Measurements from ENCODE around the gene NPEPL1.
"Not testable (repeated sequence)": the region's sequence is repeated elsewhere in the genome, so short reads cannot be mapped to it uniquely, and the experiment has no call there.

The NPEPL1 gene, protein sequence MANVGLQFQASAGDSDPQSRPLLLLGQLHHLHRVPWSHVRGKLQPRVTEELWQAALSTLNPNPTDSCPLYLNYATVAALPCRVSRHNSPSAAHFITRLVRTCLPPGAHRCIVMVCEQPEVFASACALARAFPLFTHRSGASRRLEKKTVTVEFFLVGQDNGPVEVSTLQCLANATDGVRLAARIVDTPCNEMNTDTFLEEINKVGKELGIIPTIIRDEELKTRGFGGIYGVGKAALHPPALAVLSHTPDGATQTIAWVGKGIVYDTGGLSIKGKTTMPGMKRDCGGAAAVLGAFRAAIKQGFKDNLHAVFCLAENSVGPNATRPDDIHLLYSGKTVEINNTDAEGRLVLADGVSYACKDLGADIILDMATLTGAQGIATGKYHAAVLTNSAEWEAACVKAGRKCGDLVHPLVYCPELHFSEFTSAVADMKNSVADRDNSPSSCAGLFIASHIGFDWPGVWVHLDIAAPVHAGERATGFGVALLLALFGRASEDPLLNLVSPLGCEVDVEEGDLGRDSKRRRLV

DNA sequence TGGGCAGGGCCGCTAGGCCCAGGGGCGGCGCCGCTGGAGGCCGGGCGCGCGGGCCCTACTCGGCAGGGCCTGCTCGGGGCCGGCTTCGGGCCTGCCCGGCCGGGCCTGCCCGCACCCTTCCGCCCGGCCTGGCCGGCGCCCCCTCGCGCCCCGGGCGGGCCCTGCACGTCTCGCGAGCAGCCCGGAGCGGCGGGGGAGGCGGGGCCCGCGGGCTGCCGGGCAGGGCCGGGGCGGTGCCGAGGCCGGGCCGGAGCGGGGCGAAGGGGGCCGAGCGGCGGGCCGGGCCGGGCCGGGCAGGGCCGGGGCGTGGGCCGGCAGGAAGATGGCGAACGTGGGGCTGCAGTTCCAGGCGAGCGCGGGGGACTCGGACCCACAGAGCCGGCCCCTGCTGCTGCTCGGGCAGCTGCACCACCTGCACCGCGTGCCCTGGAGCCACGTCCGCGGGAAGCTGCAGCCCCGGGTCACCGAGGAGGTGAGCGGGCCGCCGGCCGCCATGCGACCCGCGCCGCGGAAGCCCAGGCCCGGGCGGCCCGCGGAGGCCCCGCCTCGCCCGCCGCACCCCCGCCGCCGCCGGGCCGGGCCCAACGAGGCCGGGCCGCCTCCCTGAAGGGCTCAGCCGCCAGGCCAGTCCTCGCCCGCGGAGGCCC lies at the start of gene NPEPL1:
TSS of gene NPEPL1 (plus strand) at position 222 of the 647 bp plus-strand sequence. CDS start at position 323, 101 bp downstream.
- peak; percentile 80 for DNase-seq

- DNase-seq: not testable (repeated sequence)
Measured at GRCh38 chr20:58642896-58643295, 49.7 kb upstream of the NPEPL1 start.

GRCh38 chr20:58645412-58645968 lies 47.1 kb upstream of the NPEPL1 start:
- peak; percentile 26 for DNase-seq

DNA sequence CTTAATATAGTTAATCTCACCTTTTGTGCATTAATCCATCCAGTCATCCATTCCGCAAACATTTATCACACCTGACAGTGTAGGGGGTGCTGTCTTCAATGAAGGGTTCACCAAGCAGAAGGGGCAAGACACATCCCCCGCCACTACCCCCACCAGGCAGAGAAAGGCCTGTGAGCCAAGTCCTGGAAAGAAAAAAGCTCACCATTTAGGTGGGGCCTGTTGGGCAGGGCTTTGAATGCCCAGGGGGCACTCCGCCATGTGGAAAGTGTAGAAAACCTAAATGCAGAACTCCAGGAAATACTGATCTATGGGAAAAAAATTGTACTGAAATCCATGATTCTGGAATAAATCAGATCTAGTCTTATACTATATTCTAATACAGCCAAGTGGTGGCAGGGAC lies 46.3 kb upstream of the NPEPL1 start:
- no peak for DNase-seq

- DNase-seq: no peak
Measured at GRCh38 chr20:58646703-58647102, 45.9 kb upstream of the NPEPL1 start.

DNA sequence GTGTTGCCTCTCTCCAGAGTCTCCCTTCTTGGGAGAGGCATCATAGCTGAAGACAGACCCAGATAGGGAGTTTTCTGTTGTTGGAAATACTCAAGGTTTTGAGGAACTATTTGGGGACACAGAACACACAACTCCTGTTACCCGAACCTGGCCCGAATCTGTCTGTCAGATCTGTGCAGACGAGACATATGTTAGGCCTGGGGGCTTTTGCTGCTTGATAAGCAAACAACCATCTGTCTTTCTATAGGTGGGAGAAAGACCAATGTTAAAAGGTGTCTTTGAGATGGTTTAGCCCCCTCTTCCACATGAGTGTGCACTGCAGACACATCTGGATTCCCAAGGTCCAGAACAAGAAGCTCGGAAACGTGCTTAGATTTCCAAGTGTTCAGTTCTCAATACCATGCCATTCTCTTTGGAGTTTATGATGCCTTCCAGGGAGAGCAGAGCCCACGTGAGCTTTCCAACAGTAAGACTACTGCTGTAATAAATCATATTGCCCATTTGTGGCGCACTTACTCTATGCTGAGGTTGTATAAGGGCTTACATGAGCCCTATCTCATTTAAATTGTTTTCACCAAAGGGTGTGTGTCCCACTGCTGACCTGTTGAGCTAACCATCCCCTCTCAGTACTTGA lies 45.3 kb upstream of the NPEPL1 start:
- DNase-seq: no peak

GRCh38 chr20:58647796-58648501 lies 44.7 kb upstream of the NPEPL1 start:
- peak; percentile 71 for DNase-seq

GRCh38 chr20:58648502-58648825 lies 44.1 kb upstream of the NPEPL1 start:
- DNase-seq: not testable (repeated sequence)

DNA sequence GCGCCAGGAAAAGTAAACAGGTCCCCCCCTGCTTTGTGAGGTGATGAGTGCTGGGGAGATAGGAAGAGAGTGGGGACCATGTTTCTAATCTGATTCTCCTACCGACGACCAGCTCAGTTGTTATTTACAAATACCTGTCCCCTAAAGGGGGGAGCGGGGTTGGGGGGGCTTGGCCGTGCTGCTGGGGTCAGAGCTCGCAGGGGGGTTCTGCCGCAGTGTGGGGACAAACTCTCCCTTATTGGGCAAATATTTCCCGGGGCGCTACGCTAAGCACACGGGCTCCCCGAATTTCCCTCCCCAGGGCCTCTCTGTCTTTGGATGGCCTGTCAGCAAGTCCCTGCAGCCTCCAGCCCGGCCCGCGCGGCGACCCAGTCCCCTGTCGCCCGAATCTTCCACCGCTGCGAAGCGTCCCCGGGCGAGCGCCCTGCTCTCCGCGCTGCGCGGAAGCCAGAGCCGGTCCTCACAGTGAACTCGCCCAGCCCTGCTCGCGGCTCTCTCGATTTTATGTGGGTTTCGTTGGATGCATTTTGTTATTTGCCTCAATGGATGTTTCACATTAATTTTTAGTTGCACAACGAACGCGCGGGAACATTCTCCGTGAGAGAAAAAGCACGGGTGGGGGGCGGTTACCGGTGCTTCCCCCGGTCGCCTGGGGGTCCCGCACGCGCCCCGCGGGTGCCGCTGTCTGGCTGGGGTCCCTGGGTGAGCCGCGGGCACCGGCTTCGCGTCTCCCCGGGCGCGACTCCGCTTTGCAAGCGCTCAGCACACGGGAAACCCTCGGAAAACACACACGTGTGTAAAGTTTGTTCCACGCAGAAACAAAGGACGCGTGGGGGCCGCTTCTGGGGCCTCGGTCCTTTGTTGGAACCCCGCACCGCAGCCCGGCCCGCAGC lies 43.1 kb upstream of the NPEPL1 start:
- DNase-seq: peak; percentile 14

DNA sequence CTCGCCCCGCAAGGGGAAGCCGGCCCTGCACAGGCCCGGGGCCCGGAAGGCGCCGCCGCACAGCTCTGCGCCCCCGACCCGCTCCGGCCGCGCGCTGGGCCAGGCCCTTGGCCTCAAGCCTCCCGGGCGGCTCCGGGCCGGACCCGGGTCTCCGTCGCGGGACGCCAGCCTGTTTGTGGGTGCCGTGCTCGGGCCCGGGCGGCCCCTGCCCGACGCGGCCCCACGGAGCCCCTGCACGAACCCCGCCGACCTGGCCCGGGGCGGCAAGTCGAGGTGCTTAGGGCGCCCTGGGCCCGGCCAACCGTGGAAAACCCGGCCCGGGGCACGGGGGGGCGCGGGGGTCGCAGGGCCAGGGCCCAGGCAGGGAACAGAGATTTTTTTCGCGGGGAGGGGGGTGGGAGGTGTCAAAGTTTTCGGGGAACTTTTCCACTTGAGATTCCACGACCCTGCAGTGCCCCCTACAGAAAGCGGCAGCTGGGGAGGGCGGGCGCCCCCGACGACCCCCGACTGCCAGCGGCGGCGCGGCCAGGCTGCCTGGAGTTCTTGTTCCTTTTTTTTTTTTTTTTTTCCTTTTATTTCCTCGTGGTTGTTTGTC lies 42.3 kb upstream of the NPEPL1 start:
- peak; percentile 34 for DNase-seq

DNA sequence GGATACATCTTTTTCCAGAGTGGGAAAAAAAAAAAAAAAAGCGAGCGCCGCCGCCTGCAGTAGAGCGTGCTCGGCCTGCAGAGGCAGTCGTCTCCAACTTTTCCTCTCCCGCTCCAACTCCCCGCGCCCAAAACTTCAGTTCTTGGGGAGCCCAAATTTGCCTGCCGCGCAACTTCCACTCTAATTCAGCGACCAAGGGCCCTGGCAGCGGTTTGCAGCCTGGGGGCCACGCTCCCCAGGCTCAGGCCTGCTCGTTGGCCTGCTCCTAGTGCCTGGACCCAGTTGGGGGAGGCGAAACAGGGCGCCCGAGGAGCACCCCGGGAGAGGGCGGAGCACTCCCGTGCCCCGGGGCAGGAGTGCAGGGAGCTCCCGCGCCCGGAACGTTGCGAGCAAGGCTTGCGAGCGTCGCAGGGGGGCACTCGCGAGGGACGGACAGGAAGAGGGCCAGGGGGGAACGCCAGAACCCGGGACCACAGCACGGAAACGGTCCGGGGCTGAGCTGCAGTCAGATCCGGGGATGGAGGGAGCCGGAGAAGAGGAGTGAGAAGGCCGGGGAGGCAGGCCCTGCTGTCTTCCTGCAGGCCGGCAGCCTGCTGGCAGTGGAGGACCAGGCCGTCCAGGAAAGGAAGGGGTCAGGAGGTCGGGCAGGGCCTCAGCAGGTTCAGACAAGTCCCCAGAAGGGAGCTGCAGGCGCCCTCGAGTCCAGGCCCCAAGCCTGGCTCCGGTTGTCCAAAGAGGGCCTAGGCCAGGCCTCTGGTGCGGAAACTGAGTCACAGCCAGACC lies 41.6 kb upstream of the NPEPL1 start, which contains the start of gene STX16:
TSS of gene STX16 (plus strand) at position 508 of the 783 bp plus-strand sequence. CDS start 724 bp downstream, outside the sequence.
- DNase-seq: peak; percentile 96

GRCh38 chr20:58651559-58651945 lies 41.0 kb upstream of the NPEPL1 start:
- no peak for DNase-seq

GRCh38 chr20:58651946-58652605 lies 40.5 kb upstream of the NPEPL1 start:
- DNase-seq: peak; percentile 84

GRCh38 chr20:58652606-58653294 lies 39.9 kb upstream of the NPEPL1 start:
- DNase-seq: peak; percentile 35

DNA sequence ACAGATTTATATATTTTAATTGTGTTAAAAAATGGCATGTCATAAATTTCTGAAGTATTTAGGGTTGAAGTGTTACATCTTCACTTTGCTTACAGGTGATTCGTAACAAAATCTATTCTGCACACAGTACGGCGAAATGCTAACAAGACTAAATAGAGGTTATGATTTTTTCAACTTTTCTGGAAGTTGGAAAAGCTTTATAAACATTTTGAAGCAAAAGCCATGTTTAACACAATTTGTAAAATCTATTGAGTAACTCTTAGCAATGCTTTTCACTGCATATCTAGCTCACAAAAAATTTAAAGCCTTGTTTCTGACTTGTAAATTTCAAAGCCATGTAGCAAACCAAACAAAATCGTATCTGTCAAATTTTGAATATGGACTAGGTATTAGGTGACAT lies 38.3 kb upstream of the NPEPL1 start:
- DNase-seq: no peak

GRCh38 chr20:58655328-58656107 lies 37.1 kb upstream of the NPEPL1 start:
- DNase-seq: no peak

DNA sequence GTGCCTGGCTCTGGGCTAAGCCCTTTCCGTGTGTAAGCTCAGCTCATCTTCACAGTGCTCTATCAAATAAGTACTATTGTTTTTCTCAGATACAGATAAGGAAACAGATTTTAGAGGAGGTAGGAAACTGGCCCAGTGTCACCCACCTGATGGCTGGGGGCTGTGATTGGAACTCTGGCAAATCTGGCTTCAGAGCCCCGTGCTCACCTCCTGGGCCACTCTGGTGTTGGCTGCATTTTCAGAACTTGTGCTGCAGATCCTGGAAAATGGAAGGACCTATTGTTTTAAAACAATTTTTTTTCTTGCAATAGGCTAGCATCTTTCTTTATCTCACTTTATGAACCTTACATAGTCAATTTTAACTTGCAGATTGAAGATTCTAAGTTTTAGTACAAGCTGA lies 35.8 kb upstream of the NPEPL1 start:
- DNase-seq: no peak

GRCh38 chr20:58657262-58657661 lies 35.3 kb upstream of the NPEPL1 start:
- no peak for DNase-seq

Data from EL (cell line).